Karpas-422 (cell line): ENCODE measurements around the gene TADA2A. TPM values are rescaled to one million over a fixed set of nuclear protein-coding genes. Genes with fewer than 3 reads are reported as not detected.

Source experiments
- DNase-seq: peaks from one replicate; pipeline ENCODE4 v3.0.0-alpha.2; 2015
- H2AFZ ChIP-seq: fragments of 200-600 bp; sonication (generic); 2 replicates; pipeline ENCODE4 v1.6.1; 2014; ENCODE audit warnings: antibody characterized with exemption, low read length, mixed read lengths
- H3K27ac ChIP-seq: fragments of 200-600 bp; sonication (generic); 2 replicates; pipeline ENCODE4 v1.5.1; 2014; ENCODE audit warnings: mild to moderate bottlenecking, low read length, moderate library complexity
- H3K27me3 ChIP-seq: fragments of 200-600 bp; sonication (generic); 2 replicates; pipeline ENCODE4 v1.6.1; 2014; ENCODE audit warnings: low read length, mixed read lengths
- H3K36me3 ChIP-seq: fragments of 200-600 bp; sonication (generic); 2 replicates; pipeline ENCODE4 v1.6.1; 2014; ENCODE audit warnings: low read length, mixed read lengths; ENCODE audit not compliant: insufficient read depth
- H3K4me1 ChIP-seq: fragments of 200-600 bp; sonication (generic); 2 replicates; pipeline ENCODE4 v1.6.1; 2014; ENCODE audit warnings: mild to moderate bottlenecking, low read length, mixed read lengths
- H3K4me2 ChIP-seq: fragments of 200-600 bp; sonication (generic); 2 replicates; pipeline ENCODE4 v1.6.1; 2014; ENCODE audit warnings: low read length, low read depth, mild to moderate bottlenecking; ENCODE audit not compliant: poor library complexity, severe bottlenecking
- H3K4me3 ChIP-seq: fragments of 200-600 bp; sonication (generic); 2 replicates; pipeline ENCODE4 v1.5.1; 2014; ENCODE audit warnings: mild to moderate bottlenecking, antibody characterized with exemption, low read length, mixed read lengths
- H3K79me2 ChIP-seq: fragments of 200-600 bp; sonication (generic); 2 replicates; pipeline ENCODE4 v1.6.1; 2014; ENCODE audit warnings: mild to moderate bottlenecking, low read length, mixed read lengths
- H3K9ac ChIP-seq: fragments of 200-600 bp; sonication (generic); 2 replicates; pipeline ENCODE4 v1.6.0; 2014; ENCODE audit warnings: low read length
- H3K9me2 ChIP-seq: fragments of 200-600 bp; sonication (generic), shearing (Covaris generic); replicated peaks from 2 replicates; pipeline ENCODE4 v1.6.0; 2014; ENCODE audit warnings: mild to moderate bottlenecking, low read length, moderate library complexity; ENCODE audit not compliant: insufficient read depth
- H3K9me3 ChIP-seq: fragments of 300-700, 200-600 bp; sonication (generic); 2 replicates; pipeline ENCODE4 v1.6.1; 2014; ENCODE audit warnings: low read length, mixed read lengths
- H4K20me1 ChIP-seq: fragments of 200-600 bp; sonication (generic); 2 replicates; pipeline ENCODE4 v1.6.1; 2014; ENCODE audit warnings: mild to moderate bottlenecking, antibody characterized with exemption, low read length, low read depth; ENCODE audit not compliant: insufficient read depth
- total RNA-seq: library from RNA; depleted of rRNA; stranded (reverse); fragments of >200 nt; shearing (Covaris generic); gene quantifications from 2 replicates; pipeline ENCODE4 v1.2.3, GENCODE V29; 2014; ENCODE audit warnings: low replicate concordance

The TADA2A gene
- total RNA-seq, 1 experiment from 2014 or later: 28.1 TPM

- peak overlapping the region; percentile 2 for H3K4me2 ChIP-seq
- no peaks in the 10 kb centered on the region for H3K27me3 ChIP-seq
- H2AFZ ChIP-seq: no peak overlapping the region
- H3K36me3 ChIP-seq: no peaks in the 10 kb centered on the region
- peaks cover 26% of the 10 kb centered on the region for H4K20me1 ChIP-seq
- H3K4me3 ChIP-seq: no peak overlapping the region
- H3K9me2 ChIP-seq: no peaks in the 10 kb centered on the region
- DNase-seq: no peak
- no peak overlapping the region for H3K9ac ChIP-seq
- no peaks in the 10 kb centered on the region for H3K9me3 ChIP-seq
- peaks cover 29% of the 10 kb centered on the region for H3K4me1 ChIP-seq
- H3K27ac ChIP-seq: no peak overlapping the region
- H3K79me2 ChIP-seq: no peaks in the 10 kb centered on the region; the same call in 1 of the 2 replicates
These were observed 86.8 kb downstream of the TADA2A start for GRCh38 chr17:37493249-37494027.

DNA sequence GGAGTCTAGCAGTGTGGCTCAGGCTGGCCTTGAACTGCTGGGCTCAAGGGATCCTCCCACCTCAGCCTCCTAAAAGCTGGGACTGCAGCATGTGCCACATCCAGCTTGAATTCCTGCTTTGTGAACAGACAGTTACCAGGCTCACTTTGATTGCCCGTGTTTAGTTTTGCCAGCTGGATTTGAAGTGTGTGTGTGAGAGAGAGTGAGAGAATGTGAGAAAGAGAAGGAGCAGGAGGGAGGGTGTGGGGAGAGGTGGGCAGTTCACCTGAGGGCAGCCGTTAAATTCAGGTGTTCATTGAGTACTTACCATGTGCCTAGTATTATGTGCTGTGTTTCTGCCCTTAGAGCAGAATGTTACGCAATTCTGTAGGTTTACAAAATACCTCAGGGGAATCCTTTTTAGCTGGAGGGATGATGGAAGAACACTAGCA, 87.7 kb downstream of the TADA2A start:
- Histone ChIP-seq H3K4me1 (peaks cover 20% of the 10 kb centered on the region), H3K36me3 (no peaks in the 10 kb centered on the region), H3K9me3 (no peaks in the 10 kb centered on the region), H3K9me2 (no peaks in the 10 kb centered on the region), H3K9ac (no peak overlapping the region), H3K79me2 (no peaks in the 10 kb centered on the region; the same call in 1 of the 2 replicates), H3K27ac (no peak overlapping the region), H4K20me1 (peaks cover 26% of the 10 kb centered on the region), H3K27me3 (no peaks in the 10 kb centered on the region), H2AFZ (no peak overlapping the region), H3K4me3 (no peak overlapping the region), H3K4me2 (no peak overlapping the region)
- no peak for DNase-seq

GRCh38 chr17:37494971-37495370, 88.3 kb downstream of the TADA2A start:
- Histone ChIP-seq H4K20me1 (peaks cover 26% of the 10 kb centered on the region), H3K9ac (no peak overlapping the region), H3K9me2 (no peaks in the 10 kb centered on the region)

GRCh38 chr17:37500378-37500777, 93.7 kb downstream of the TADA2A start:
- H3K79me2 ChIP-seq: no peaks in the 10 kb centered on the region
- H3K36me3 ChIP-seq: no peaks in the 10 kb centered on the region
- no peaks in the 10 kb centered on the region for H3K27me3 ChIP-seq
- no peaks in the 10 kb centered on the region for H3K9me2 ChIP-seq
- H2AFZ ChIP-seq: no peak overlapping the region
- H3K4me1 ChIP-seq: no peaks in the 10 kb centered on the region
- H4K20me1 ChIP-seq: 0 out of 2 replicates have a peak, but pooled peaks cover under 1% of the 10 kb centered on the region
- H3K4me3 ChIP-seq: no peak overlapping the region
- no peak overlapping the region for H3K9ac ChIP-seq
- no peaks in the 10 kb centered on the region for H3K9me3 ChIP-seq
- DNase-seq: no peak
- no peak overlapping the region for H3K4me2 ChIP-seq
- no peak overlapping the region for H3K27ac ChIP-seq

More at GRCh38 chr17:37494971-37495370, 88.3 kb downstream of the TADA2A start:
- Histone ChIP-seq H2AFZ (no peak overlapping the region), H3K27me3 (no peaks in the 10 kb centered on the region), H3K27ac (no peak overlapping the region), H3K4me2 (no peak overlapping the region), H3K4me3 (no peak overlapping the region), H3K4me1 (peaks cover 20% of the 10 kb centered on the region), H3K79me2 (no peaks in the 10 kb centered on the region; the same call in 1 of the 2 replicates), H3K9me3 (no peaks in the 10 kb centered on the region), H3K36me3 (no peaks in the 10 kb centered on the region)
- DNase-seq: no peak

- H3K27ac ChIP-seq: no peak overlapping the region
- no peaks in the 10 kb centered on the region for H4K20me1 ChIP-seq
- H2AFZ ChIP-seq: no peak overlapping the region
- no peak overlapping the region for H3K4me3 ChIP-seq
- no peaks in the 10 kb centered on the region for H3K79me2 ChIP-seq
- H3K9me2 ChIP-seq: no peaks in the 10 kb centered on the region
- H3K4me1 ChIP-seq: peaks cover 10% of the 10 kb centered on the region
- no peak for DNase-seq
- no peak overlapping the region for H3K9ac ChIP-seq
- no peaks in the 10 kb centered on the region for H3K36me3 ChIP-seq
- no peaks in the 10 kb centered on the region for H3K27me3 ChIP-seq
- no peak overlapping the region for H3K4me2 ChIP-seq
- no peaks in the 10 kb centered on the region for H3K9me3 ChIP-seq
These were observed 95.6 kb downstream of the TADA2A start for GRCh38 chr17:37502009-37502936.

- Histone ChIP-seq H3K36me3 (no peaks in the 10 kb centered on the region), H3K79me2 (peaks cover 3% of the 10 kb centered on the region; the same call in 1 of the 2 replicates), H4K20me1 (no peaks in the 10 kb centered on the region), H3K9me3 (no peaks in the 10 kb centered on the region), H3K4me2 (no peak overlapping the region), H3K27me3 (no peaks in the 10 kb centered on the region), H3K9ac (no peak overlapping the region), H3K4me1 (peaks cover 10% of the 10 kb centered on the region), H2AFZ (no peak overlapping the region), H3K27ac (no peak overlapping the region), H3K4me3 (no peak overlapping the region), H3K9me2 (no peaks in the 10 kb centered on the region)
- DNase-seq: no peak
These were observed 96.5 kb downstream of the TADA2A start for GRCh38 chr17:37503148-37503547.

DNA sequence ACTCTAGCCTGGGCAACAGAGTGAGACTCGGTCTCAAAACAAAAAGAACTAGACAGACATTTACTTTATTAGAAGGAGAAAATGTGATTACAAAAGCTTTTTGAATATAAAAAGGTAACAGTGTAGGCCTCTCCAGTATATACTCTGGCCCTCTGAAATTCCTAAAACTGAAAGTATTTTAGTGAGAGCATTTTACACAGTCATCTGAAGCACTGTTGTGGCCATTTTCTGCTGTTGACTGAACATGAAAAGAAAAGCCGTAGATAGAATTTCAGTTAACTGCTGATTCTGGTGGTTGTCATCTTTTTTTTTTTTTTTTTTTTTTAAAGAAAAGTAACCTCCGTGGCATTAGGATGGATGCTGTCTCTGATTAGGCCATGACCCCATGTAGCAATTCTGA, 98.6 kb downstream of the TADA2A start:
- Histone ChIP-seq H3K4me3 (no peak overlapping the region), H3K27ac (no peak overlapping the region), H3K79me2 (peaks cover 3% of the 10 kb centered on the region; the same call in 1 of the 2 replicates), H3K9ac (no peak overlapping the region), H3K27me3 (no peaks in the 10 kb centered on the region), H3K4me1 (peaks cover 10% of the 10 kb centered on the region), H2AFZ (no peak overlapping the region), H3K9me2 (no peaks in the 10 kb centered on the region), H3K9me3 (no peaks in the 10 kb centered on the region), H3K36me3 (no peaks in the 10 kb centered on the region), H3K4me2 (no peak overlapping the region), H4K20me1 (no peaks in the 10 kb centered on the region)
- DNase-seq: no peak

DNA sequence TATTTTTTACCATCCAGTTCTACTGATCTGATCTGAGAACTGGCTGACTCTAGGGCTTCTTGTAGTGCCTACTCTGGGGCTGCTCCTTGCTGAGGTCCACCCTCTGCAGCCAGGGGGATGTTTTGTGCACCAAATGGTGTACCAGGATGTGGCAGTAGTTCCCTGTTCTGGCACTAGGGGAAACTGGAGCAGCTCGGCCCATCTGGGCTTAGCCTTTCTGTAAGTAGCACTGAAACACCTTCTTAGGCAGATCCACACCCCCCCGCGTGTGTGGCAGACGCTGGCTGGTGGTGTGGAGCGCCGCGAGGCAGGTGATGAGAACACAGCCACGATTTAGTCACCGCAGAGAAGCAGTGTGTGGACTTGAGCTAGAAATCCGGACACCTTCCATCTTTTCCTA, 100.0 kb downstream of the TADA2A start:
- no peaks in the 10 kb centered on the region for H4K20me1 ChIP-seq
- H3K4me1 ChIP-seq: peaks cover 10% of the 10 kb centered on the region
- no peak overlapping the region for H3K9ac ChIP-seq
- no peak overlapping the region for H3K4me2 ChIP-seq
- H3K9me2 ChIP-seq: no peaks in the 10 kb centered on the region
- H3K27ac ChIP-seq: no peak overlapping the region
- H3K9me3 ChIP-seq: no peaks in the 10 kb centered on the region
- DNase-seq: peak; percentile 79
- no peak overlapping the region for H2AFZ ChIP-seq
- no peaks in the 10 kb centered on the region for H3K27me3 ChIP-seq
- H3K36me3 ChIP-seq: no peaks in the 10 kb centered on the region
- H3K4me3 ChIP-seq: no peak overlapping the region
- peaks cover 3% of the 10 kb centered on the region; the same call in 1 of the 2 replicates for H3K79me2 ChIP-seq
